Vagina (tissue), 2 donors: ENCODE results near the gene RBM25.

Experiments used
- CTCF ChIP-seq, 3 experiments: fragments of 450-650 bp in 2 of 3; fragments of 200-600 bp in 1 of 3; sonication (generic) in 1 of 3; IDR thresholded peaks; one replicate each; pipeline ENCODE4 v1.5.1; 2017 to 2019; ENCODE audit warnings: antibody characterized with exemption in 3 of 3, mild to moderate bottlenecking in 2 of 3, moderate library complexity in 2 of 3
- POLR2AphosphoS5 ChIP-seq, 2 donors: sonication (generic); formaldehyde crosslinking; IDR thresholded peaks; one replicate each; pipeline ENCODE4 v1.9.0; 2017; ENCODE audit warnings: antibody characterized with exemption in 2 of 2, mild to moderate bottlenecking in 2 of 2, low read depth in 1 of 2; ENCODE audit not compliant: insufficient read depth in 1 of 2

GRCh38 chr14:73166399-73166798 is 108.1 kb downstream of the RBM25 start:
- no peak for TF ChIP-seq CTCF (IDR thresholded peaks at IDR 0.05)
- no peak for TF ChIP-seq POLR2AphosphoS5 (IDR thresholded peaks at IDR 0.05; ENCODE audit: insufficient read depth in 1 of 2, low read depth in 1 of 2)
